Ishikawa (cell line): ENCODE data around the gene ICA1.

ENCODE experiments used
- EP300 ChIP-seq: IDR thresholded peaks from 2 replicates; pipeline ENCODE4 v1.6.1; 2012; ENCODE audit warnings: borderline replicate concordance
- YY1 ChIP-seq: IDR thresholded peaks from 2 replicates; pipeline ENCODE4 v1.6.1; 2012; ENCODE audit warnings: low read depth

DNA sequence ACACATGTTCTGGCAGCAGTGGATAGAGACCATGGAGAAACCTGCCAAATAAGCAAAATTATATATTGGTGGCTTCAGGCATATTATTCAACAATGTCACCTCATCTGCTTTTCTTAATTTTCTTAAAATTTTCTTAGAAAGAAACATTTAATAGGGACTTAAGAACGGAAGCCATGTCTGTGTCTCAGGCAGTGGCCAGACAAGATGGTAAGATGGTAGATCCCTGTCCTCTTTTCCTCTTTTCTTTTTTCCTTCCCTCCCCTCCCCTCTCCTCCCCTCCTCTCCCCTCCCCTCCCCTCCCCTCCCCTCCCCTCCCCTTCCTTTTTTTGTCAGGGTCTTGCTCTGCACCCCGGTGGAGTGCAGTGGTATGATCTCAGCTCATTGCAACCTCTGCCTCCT is 24.2 kb upstream of the ICA1 start:
- TF ChIP-seq YY1 (no peak), EP300 (no peak)
